ENCODE data around the gene TMCC1. TPM values are rescaled to one million over a fixed set of nuclear protein-coding genes. Genes with fewer than 3 reads are reported as not detected.

Gene TMCC1
- total and polyA plus RNA-seq, 7 donors, result 10.3 to 35.2 (median 27.6) TPM

GRCh38 chr3:129855832-129856419 is 37.6 kb downstream of the TMCC1 start:
- 80 to 88% methylated on average over 5 of the region's 5 CpGs for WGBS, 2 donors
- Histone ChIP-seq H3K9me3 (no peaks in the 10 kb centered on the region), H3K27me3 (no peaks in the 10 kb centered on the region), H3K27ac (peak overlapping the region in 2 of 4 donors; percentile 28 to 41), H3K36me3 (peaks cover 0 to 8% (median 0%) of the 10 kb centered on the region in 4 donors), H3K4me3 (no peak overlapping the region), H3K4me1 (peaks cover 0 to 18% (median 15%) of the 10 kb centered on the region in 4 donors)
- DNase-seq, result no peak
- intact Hi-C loops (cut with DNase I), result no loop called here
- TF ChIP-seq EP300 (IDR thresholded peaks at IDR 0.05) (no peak), POLR2AphosphoS5 (IDR thresholded peaks at IDR 0.05) (no peak), CTCF (IDR thresholded peaks at IDR 0.05) (no peak), POLR2A (IDR thresholded peaks at IDR 0.05) (no peak)

- H3K27ac ChIP-seq, result peak overlapping the region in 2 of 4 donors; percentile 28 to 41
- 79 to 83% methylated on average over 2 of the region's 2 CpGs for WGBS, 2 donors
- H3K4me3 ChIP-seq, result no peak overlapping the region
- no peak for DNase-seq
- peaks cover 0 to 4% (median 0%) of the 10 kb centered on the region in 4 donors for H3K36me3 ChIP-seq
- no peaks in the 10 kb centered on the region for H3K27me3 ChIP-seq
- no peaks in the 10 kb centered on the region for H3K9me3 ChIP-seq
- peaks cover 0 to 18% (median 15%) of the 10 kb centered on the region in 4 donors for H3K4me1 ChIP-seq
- intact Hi-C loops (cut with DNase I), result no loop called here
- TF ChIP-seq POLR2A (IDR thresholded peaks at IDR 0.05) (no peak), POLR2AphosphoS5 (IDR thresholded peaks at IDR 0.05) (no peak), EP300 (IDR thresholded peaks at IDR 0.05) (no peak), CTCF (IDR thresholded peaks at IDR 0.05) (no peak)
These were observed 38.2 kb downstream of the TMCC1 start for GRCh38 chr3:129855170-129855831.

- no peak overlapping the region for H3K4me3 ChIP-seq
- WGBS, 2 donors, result 97 to 98% methylated on average over 1 of the region's 1 CpG
- DNase-seq, result no peak
- no peak overlapping the region for H3K27ac ChIP-seq
- no peaks in the 10 kb centered on the region for H3K27me3 ChIP-seq
- peaks cover 0 to 4% (median 0%) of the 10 kb centered on the region in 4 donors for H3K36me3 ChIP-seq
- no peak for TF ChIP-seq CTCF (IDR thresholded peaks at IDR 0.05)
- no peak for TF ChIP-seq POLR2A (IDR thresholded peaks at IDR 0.05)
- no peak for TF ChIP-seq EP300 (IDR thresholded peaks at IDR 0.05)
- no peak for TF ChIP-seq POLR2AphosphoS5 (IDR thresholded peaks at IDR 0.05)
- H3K4me1 ChIP-seq, result peaks cover 0 to 18% (median 15%) of the 10 kb centered on the region in 4 donors
- intact Hi-C loops (cut with DNase I), result no loop called here
- no peaks in the 10 kb centered on the region for H3K9me3 ChIP-seq
These were observed 39.1 kb downstream of the TMCC1 start for GRCh38 chr3:129854460-129854859.

GRCh38 chr3:129845956-129846355 is 47.6 kb downstream of the TMCC1 start:
- 82% methylated on average over 2 of the region's 2 CpGs for WGBS, 2 donors
- Histone ChIP-seq H3K27ac (no peak overlapping the region), H3K9me3 (no peaks in the 10 kb centered on the region), H3K4me1 (peaks cover 0 to 3% (median 0%) of the 10 kb centered on the region in 4 donors), H3K4me3 (no peak overlapping the region), H3K27me3 (no peaks in the 10 kb centered on the region), H3K36me3 (no peaks in the 10 kb centered on the region)
- intact Hi-C loops (cut with DNase I), result no loop called here
- no peak for DNase-seq
- no peak for TF ChIP-seq CTCF (IDR thresholded peaks at IDR 0.05)
- TF ChIP-seq POLR2AphosphoS5 (IDR thresholded peaks at IDR 0.05), result no peak
- TF ChIP-seq POLR2A (IDR thresholded peaks at IDR 0.05), result no peak
- TF ChIP-seq EP300 (IDR thresholded peaks at IDR 0.05), result no peak
